A549 (cell line): ENCODE measurements around the gene ZNF709. TPM values are rescaled to one million over a fixed set of nuclear protein-coding genes. Genes with fewer than 3 reads are reported as not detected.

Source experiments
- ATAC-seq, 2 experiments: fragments of 200-7000 bp in 1 of 2; fragments of >200 bp in 1 of 2; cut with Nextera tagmentation in 1 of 2; cut with Tn5 transposase in 1 of 2; 3 replicates each; pipeline versions ENCODE4 v1.8.0 to v1.9.1; 2018 to 2020; ENCODE audit warnings: mild to moderate bottlenecking in 1 of 2, moderate library complexity in 1 of 2
- CTCF ChIA-PET: fragments of 300-600 bp; sonication (Branson Sonifier 250); formaldehyde crosslinking; extraction: SDS; loops from one replicate; lab custom pipeline; 2021; ENCODE audit warnings: antibody characterized with exemption, inconsistent platforms; lab: Yijun Ruan, JAX
- POLR2A ChIA-PET: fragments of 350-600 bp; formaldehyde crosslinking; extraction: SDS; loops from one replicate; lab custom pipeline; 2021; ENCODE audit warnings: antibody characterized with exemption, inconsistent platforms; lab: Yijun Ruan, JAX
- DNase-seq, 2 experiments: peaks; one replicate each; pipeline versions ENCODE4 v3.0.0 to v3.0.0-alpha.2; 2011 to 2016; ENCODE audit warnings: low read depth in 1 of 2, low spot score in 1 of 2
- FAIRE-seq: peaks from 2 replicates; lab custom pipeline; 2011; peaks lifted over from hg19 to GRCh38; lab: Jason Lieb, UNC
- H3K27ac ChIP-seq, 2 experiments: fragments of >200 bp; sonication (Bioruptor Twin); formaldehyde crosslinking; 3 replicates each; pipeline ENCODE4 v1.5.1; 2016 to 2017
- H3K4me1 ChIP-seq: fragments of >200 bp; sonication (Bioruptor Twin); formaldehyde crosslinking; 3 replicates; pipeline ENCODE4 v1.6.1; 2016
- H3K4me2 ChIP-seq: fragments of >200 bp; sonication (Bioruptor Twin); formaldehyde crosslinking; 3 replicates; pipeline ENCODE4 v1.6.1; 2016
- H3K4me3 ChIP-seq: fragments of >200 bp; sonication (Bioruptor Twin); formaldehyde crosslinking; 3 replicates; pipeline ENCODE4 v1.5.1; 2016
- H3K9me3 ChIP-seq: fragments of >200 bp; sonication (Bioruptor Twin); formaldehyde crosslinking; 3 replicates; pipeline ENCODE4 v1.6.1; 2016
- FOSB ChIP-seq: fragments of 250-450 bp; sonication (Bioruptor Pico); IDR thresholded peaks from 2 replicates; pipeline ENCODE4 v1.5.0; 2020; ENCODE audit warnings: mild to moderate bottlenecking, moderate library complexity
- WGBS: methylation state at CpG from one replicate; pipeline ENCODE4 v1.1.6; 2017; ENCODE audit errors: missing lambda C conversion rate; 5-methylcytosine and 5-hydroxymethylcytosine counted together
- polyA plus RNA-seq, 4 experiments: library from polyadenylated mRNA; depleted of rRNA in 3 of 4; stranded (reverse); fragments of >200 nt; fragmentation: RNase III in 1 of 4; extraction: RNeasy Plus Mini Kit Qiagen cat#74134 plus additional on column Dnase treatment in 1 of 4; gene quantifications; 2 replicates in 3 of 4; 3 replicates in 1 of 4; pipeline ENCODE4 v1.2.3, GENCODE V29; 2011 to 2017
- small RNA-seq, 6 experiments: library from RNA; depleted of rRNA; stranded (forward); fragments of <200 nt; gene quantifications; one replicate each; pipeline ENCODE3, GENCODE V24; 2012
- TF ChIP-seq, protein P1 (sequence below): fragments of >200 bp; sonication (Bioruptor Twin); formaldehyde crosslinking; IDR thresholded peaks from 3 replicates; pipeline ENCODE4 v1.6.1; 2016

Gene ZNF709
- polyA plus RNA-seq, 2 of the 4 experiments (the other 2 are of a cell fraction), result 0.01 to 0.10 TPM

DNA sequence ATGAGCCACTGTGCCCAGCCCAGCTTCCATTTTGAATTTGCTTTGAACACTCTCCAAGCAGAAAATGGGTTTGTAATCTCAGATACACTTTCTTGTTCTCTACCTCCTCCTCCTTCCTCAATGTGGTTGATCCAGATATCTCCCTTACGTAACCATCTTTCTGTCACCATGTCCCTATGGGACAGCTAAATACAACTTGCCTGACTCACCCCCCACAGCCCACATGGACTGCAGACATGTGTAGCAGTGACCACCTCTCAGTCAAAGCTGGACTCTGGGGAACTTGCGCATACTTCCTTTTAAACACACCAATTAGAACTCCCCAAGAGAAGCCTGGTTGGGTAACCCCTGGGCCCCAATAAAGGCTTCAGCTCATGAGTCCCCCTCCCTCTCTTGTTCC, 72.7 kb downstream of the ZNF709 start:
- Histone ChIP-seq H3K9me3 (no peaks in the 10 kb centered on the region; the same call in 2 of the 3 replicates), H3K27ac (no peak overlapping the region), H3K4me3 (no peak overlapping the region), H3K4me1 (no peaks in the 10 kb centered on the region), H3K4me2 (no peak overlapping the region)
- DNase-seq (no peak), ATAC-seq (no peak), FAIRE-seq (no peak)
- TF ChIP-seq, protein P1, sequence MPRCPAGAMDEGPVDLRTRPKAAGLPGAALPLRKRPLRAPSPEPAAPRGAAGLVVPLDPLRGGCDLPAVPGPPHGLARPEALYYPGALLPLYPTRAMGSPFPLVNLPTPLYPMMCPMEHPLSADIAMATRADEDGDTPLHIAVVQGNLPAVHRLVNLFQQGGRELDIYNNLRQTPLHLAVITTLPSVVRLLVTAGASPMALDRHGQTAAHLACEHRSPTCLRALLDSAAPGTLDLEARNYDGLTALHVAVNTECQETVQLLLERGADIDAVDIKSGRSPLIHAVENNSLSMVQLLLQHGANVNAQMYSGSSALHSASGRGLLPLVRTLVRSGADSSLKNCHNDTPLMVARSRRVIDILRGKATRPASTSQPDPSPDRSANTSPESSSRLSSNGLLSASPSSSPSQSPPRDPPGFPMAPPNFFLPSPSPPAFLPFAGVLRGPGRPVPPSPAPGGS, result no peak
- no peak for TF ChIP-seq FOSB (CRISPR knock-in tag)
- 85% methylated on average over 2 of the region's 2 CpGs for WGBS
- ChIA-PET POLR2A (no interaction called here), CTCF (no interaction called here)

Small RNA genes within 50 kb of the gene (small RNA-seq; reads per million reads assigned to genes)
- gene MTCO1P27 (0 reads per million in 6 experiments), gene PPIAP20 (0 reads per million in 6 experiments)

Other genes starting within 250 kb of the ZNF709 start
- gene ZNF44, start 189.9 kb downstream of the ZNF709 start, polyA plus RNA-seq (2011; rRNA removed), result 0.65 and 0.74 TPM in 2 replicates
- 0.66 to 0.80 TPM (median 0.76 TPM) in 3 replicates for gene ZNF44, start 189.9 kb downstream of the ZNF709 start, polyA plus RNA-seq (2017; fragmentation: RNase III; extraction: RNeasy Plus Mini Kit Qiagen cat#74134 plus additional on column Dnase treatment)
- gene ZNF563, start 151.2 kb downstream of the ZNF709 start, polyA plus RNA-seq (2011; rRNA removed), result not detected in 2 replicates
- gene ZNF563, start 151.2 kb downstream of the ZNF709 start, polyA plus RNA-seq (2017; fragmentation: RNase III; extraction: RNeasy Plus Mini Kit Qiagen cat#74134 plus additional on column Dnase treatment), result not detected in 3 replicates
- gene ZNF442, start 119.1 kb downstream of the ZNF709 start, polyA plus RNA-seq (2011; rRNA removed), result not detected in 2 replicates
- not detected in 3 replicates for gene ZNF442, start 119.1 kb downstream of the ZNF709 start, polyA plus RNA-seq (2017; fragmentation: RNase III; extraction: RNeasy Plus Mini Kit Qiagen cat#74134 plus additional on column Dnase treatment)
- gene ZNF799, start 83.5 kb downstream of the ZNF709 start, polyA plus RNA-seq (2011; rRNA removed), result 2.4 and 2.7 TPM in 2 replicates
- gene ZNF799, start 83.5 kb downstream of the ZNF709 start, polyA plus RNA-seq (2017; fragmentation: RNase III; extraction: RNeasy Plus Mini Kit Qiagen cat#74134 plus additional on column Dnase treatment), result 1.7 TPM in 3 replicates
- gene ZNF443, start 43.8 kb downstream of the ZNF709 start, polyA plus RNA-seq (2011; rRNA removed), result 1.0 and 1.1 TPM in 2 replicates
- gene ZNF443, start 43.8 kb downstream of the ZNF709 start, polyA plus RNA-seq (2017; fragmentation: RNase III; extraction: RNeasy Plus Mini Kit Qiagen cat#74134 plus additional on column Dnase treatment), result 1.0 to 1.1 TPM (median 1.1 TPM) in 3 replicates
- gene ZNF564, start 66.7 kb upstream of the ZNF709 start, polyA plus RNA-seq (2011; rRNA removed), result 2.5 and 3.0 TPM in 2 replicates
- 1.6 to 1.9 TPM (median 1.8 TPM) in 3 replicates for gene ZNF564, start 66.7 kb upstream of the ZNF709 start, polyA plus RNA-seq (2017; fragmentation: RNase III; extraction: RNeasy Plus Mini Kit Qiagen cat#74134 plus additional on column Dnase treatment)
- 2.4 and 2.5 TPM in 2 replicates for gene ZNF490, start 126.0 kb upstream of the ZNF709 start, polyA plus RNA-seq (2011; rRNA removed)
- gene ZNF490, start 126.0 kb upstream of the ZNF709 start, polyA plus RNA-seq (2017; fragmentation: RNase III; extraction: RNeasy Plus Mini Kit Qiagen cat#74134 plus additional on column Dnase treatment), result 0.57 to 0.85 TPM (median 0.79 TPM) in 3 replicates
- gene ZNF791, start 126.1 kb upstream of the ZNF709 start, polyA plus RNA-seq (2011; rRNA removed), result 7.1 and 8.0 TPM in 2 replicates
- gene ZNF791, start 126.1 kb upstream of the ZNF709 start, polyA plus RNA-seq (2017; fragmentation: RNase III; extraction: RNeasy Plus Mini Kit Qiagen cat#74134 plus additional on column Dnase treatment), result 4.5 to 4.6 TPM (median 4.5 TPM) in 3 replicates
- 13.0 and 14.4 TPM in 2 replicates for gene MAN2B1, start 181.9 kb upstream of the ZNF709 start, polyA plus RNA-seq (2011; rRNA removed)
- gene MAN2B1, start 181.9 kb upstream of the ZNF709 start, polyA plus RNA-seq (2017; fragmentation: RNase III; extraction: RNeasy Plus Mini Kit Qiagen cat#74134 plus additional on column Dnase treatment), result 15.4 to 16.3 TPM (median 15.9 TPM) in 3 replicates
- 4.3 and 4.8 TPM in 2 replicates for gene WDR83, start 182.0 kb upstream of the ZNF709 start, polyA plus RNA-seq (2011; rRNA removed)
- 11.1 to 13.7 TPM (median 11.4 TPM) in 3 replicates for gene WDR83, start 182.0 kb upstream of the ZNF709 start, polyA plus RNA-seq (2017; fragmentation: RNase III; extraction: RNeasy Plus Mini Kit Qiagen cat#74134 plus additional on column Dnase treatment)
- 63.7 and 71.9 TPM in 2 replicates for gene DHPS, start 197.1 kb upstream of the ZNF709 start, polyA plus RNA-seq (2011; rRNA removed)
- 55.3 to 58.3 TPM (median 57.8 TPM) in 3 replicates for gene DHPS, start 197.1 kb upstream of the ZNF709 start, polyA plus RNA-seq (2017; fragmentation: RNase III; extraction: RNeasy Plus Mini Kit Qiagen cat#74134 plus additional on column Dnase treatment)
- not detected in 2 replicates for gene GNG14, start 203.2 kb upstream of the ZNF709 start, polyA plus RNA-seq (2011; rRNA removed)
- gene GNG14, start 203.2 kb upstream of the ZNF709 start, polyA plus RNA-seq (2017; fragmentation: RNase III; extraction: RNeasy Plus Mini Kit Qiagen cat#74134 plus additional on column Dnase treatment), result not detected in 3 replicates
- 5.7 and 6.9 TPM in 2 replicates for gene FBXW9, start 211.8 kb upstream of the ZNF709 start, polyA plus RNA-seq (2011; rRNA removed)
- 7.3 to 8.1 TPM (median 8.0 TPM) in 3 replicates for gene FBXW9, start 211.8 kb upstream of the ZNF709 start, polyA plus RNA-seq (2017; fragmentation: RNase III; extraction: RNeasy Plus Mini Kit Qiagen cat#74134 plus additional on column Dnase treatment)
- gene TNPO2, start 239.1 kb upstream of the ZNF709 start, polyA plus RNA-seq (2011; rRNA removed), result 33.7 and 38.0 TPM in 2 replicates
- gene TNPO2, start 239.1 kb upstream of the ZNF709 start, polyA plus RNA-seq (2017; fragmentation: RNase III; extraction: RNeasy Plus Mini Kit Qiagen cat#74134 plus additional on column Dnase treatment), result 39.8 to 42.5 TPM (median 41.0 TPM) in 3 replicates
- 105 and 137 TPM in 2 replicates for gene TRIR, start 249.9 kb upstream of the ZNF709 start, polyA plus RNA-seq (2011; rRNA removed)
- 144 to 154 TPM (median 152 TPM) in 3 replicates for gene TRIR, start 249.9 kb upstream of the ZNF709 start, polyA plus RNA-seq (2017; fragmentation: RNase III; extraction: RNeasy Plus Mini Kit Qiagen cat#74134 plus additional on column Dnase treatment)